Measurements from ENCODE around the gene PTOV1.
A peak's percentile ranks its signal among the peaks of the same experiment; 100 is the strongest.

The PTOV1 gene

GRCh38 chr19:49857061-49857837, 6.3 kb downstream of the PTOV1 start:
- DNase-seq (ENCODE audit: extremely low spot score, insufficient read length, low read depth) (no peak), FAIRE-seq (no peak)

GRCh38 chr19:49857838-49858087, 6.8 kb downstream of the PTOV1 start:
- DNase-seq (ENCODE audit: extremely low spot score, insufficient read length, low read depth) = no peak
- FAIRE-seq = no peak

DNA sequence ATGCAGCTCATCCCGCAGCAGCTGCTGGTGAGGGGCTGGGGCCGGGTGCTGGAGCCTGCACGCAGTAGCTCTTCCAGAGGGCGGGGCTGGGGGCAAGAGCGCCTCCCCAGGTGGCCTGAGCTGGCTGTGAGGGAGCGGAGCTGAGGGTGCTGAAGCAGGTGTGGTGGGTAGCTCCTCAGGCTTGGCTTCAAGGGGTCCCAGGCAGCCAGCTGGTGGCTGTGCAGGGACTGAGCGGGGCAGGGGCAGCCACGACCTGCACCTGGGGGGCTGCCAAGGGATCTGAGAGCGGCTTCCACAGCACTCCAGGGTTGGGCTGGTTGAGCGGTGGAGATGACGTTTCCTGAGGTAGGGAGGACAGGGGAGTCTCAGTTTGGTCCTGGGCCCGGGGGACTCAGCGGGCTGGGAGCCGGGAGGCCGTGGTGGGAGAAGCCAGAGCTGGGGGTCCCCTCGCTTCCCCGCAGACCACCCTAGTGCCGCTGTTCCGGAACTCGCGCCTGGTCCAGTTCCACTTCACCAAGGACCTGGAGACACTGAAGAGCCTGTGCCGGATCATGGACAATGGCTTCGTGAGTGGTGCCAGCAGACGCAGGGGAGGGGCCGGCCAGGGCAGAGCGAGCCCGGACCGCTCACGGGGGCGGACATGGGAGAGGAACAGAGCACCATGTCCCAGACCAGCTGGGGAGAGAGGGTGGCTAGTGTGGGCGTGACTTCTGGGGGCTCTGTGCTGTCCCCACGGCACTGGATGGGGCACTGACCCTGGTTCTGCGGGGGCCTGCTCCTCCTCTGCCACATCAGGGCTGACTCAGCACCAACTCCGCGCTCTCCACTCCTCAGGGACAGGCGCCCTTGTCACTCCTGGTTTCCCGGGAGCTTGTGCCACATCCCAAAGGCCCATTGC, 7.4 kb downstream of the PTOV1 start:
- DNase-seq (ENCODE audit: extremely low spot score, insufficient read length, low read depth) (no peak), FAIRE-seq (no peak)

DNA sequence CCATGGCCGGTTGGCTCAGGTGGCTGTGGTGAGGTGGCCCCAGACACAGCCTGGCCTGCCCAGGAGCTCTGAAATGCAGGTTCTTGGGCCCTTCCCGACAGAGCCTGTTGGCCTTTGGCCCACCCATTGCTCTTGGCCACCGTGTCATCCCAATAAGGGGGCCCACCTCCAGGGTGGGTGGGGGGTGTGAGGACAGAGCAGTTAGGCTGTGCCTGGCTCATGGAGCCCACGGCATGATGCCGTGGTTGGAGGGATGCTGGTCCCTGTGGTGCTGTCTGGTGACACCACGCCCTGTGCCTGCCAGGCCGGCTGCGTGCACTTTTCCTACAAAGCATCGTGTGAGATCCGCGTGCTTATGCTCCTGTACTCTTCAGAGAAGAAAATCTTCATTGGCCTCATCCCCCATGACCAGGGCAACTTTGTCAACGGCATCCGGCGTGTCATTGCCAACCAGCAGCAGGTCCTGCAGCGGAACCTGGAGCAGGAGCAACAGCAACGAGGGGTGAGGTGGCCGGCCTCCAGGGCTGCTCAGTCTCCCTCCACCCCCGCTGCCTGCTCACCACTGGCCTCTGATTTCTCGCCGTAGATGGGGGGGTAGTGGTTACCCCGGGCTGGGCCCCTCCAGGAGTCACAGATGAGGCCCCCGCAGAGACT, 8.8 kb downstream of the PTOV1 start:
- no peak for FAIRE-seq
- no peak for DNase-seq (ENCODE audit: extremely low spot score, insufficient read length, low read depth)

GRCh38 chr19:49860336-49861102, 9.6 kb downstream of the PTOV1 start:
- DNase-seq (ENCODE audit: extremely low spot score, insufficient read length, low read depth) (no peak), FAIRE-seq (no peak)

DNA sequence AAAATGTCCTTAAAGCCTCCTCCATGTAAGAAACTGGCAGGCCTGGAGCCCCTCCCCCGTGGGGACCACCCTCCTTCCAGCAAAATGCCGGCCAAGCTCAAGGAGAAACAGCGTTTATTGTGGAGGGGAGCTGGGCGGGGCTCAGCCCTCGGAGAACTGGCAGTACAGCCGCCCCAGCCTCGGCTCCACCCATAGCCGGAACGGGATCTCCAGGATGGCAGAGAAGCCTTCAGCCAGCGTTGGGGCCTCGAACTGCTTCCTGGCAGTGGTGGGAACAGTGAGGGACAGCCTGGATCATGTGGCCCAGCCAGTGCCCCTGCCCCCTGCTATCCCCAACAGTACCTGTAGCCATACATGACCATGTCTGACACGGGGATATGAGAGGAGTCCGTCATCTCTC, 10.1 kb downstream of the PTOV1 start:
- FAIRE-seq (no peak), DNase-seq (ENCODE audit: extremely low spot score, insufficient read length, low read depth) (no peak)

DNA sequence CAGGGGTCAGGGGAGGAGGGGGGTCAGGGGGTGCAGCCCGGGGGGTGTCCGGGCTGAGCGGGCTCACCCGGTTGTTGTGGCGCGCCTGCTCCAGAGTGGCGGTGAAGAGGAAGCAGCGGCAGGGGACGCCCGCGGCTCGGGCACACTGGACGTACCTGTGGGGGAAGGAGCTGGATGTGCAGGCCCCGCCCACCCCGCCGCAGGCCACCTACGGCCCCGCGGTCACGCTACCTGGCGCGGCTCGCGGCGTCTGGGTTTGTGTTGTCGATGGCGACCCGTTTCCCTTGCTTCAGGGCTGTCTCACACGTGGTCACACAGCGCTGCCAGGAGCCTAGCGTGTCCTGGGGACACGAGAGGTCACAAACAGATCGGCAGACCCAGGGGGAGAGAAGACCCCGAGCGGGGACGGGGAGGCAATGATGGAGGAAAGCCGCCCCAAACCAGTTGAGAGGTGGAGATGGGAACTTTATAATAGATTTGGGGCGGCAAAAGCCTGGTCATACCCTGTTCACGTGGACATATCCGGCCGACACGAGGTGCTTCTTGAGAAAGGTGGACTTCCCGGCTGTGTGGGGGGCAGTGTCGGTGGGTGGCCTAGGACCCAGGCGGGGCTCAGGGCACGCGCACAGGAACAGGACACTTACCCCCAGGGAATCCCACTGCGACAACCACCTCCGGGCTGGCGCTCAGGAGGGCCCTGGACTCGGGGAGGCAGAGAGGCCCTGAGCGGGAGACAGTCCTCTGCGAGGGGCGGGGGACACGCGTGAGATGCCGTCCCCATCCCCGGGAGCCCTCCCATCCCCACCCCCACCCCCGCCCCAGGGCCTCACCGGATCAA, 10.8 kb downstream of the PTOV1 start:
- DNase-seq (ENCODE audit: extremely low spot score, insufficient read length, low read depth) = no peak
- no peak for FAIRE-seq

DNA sequence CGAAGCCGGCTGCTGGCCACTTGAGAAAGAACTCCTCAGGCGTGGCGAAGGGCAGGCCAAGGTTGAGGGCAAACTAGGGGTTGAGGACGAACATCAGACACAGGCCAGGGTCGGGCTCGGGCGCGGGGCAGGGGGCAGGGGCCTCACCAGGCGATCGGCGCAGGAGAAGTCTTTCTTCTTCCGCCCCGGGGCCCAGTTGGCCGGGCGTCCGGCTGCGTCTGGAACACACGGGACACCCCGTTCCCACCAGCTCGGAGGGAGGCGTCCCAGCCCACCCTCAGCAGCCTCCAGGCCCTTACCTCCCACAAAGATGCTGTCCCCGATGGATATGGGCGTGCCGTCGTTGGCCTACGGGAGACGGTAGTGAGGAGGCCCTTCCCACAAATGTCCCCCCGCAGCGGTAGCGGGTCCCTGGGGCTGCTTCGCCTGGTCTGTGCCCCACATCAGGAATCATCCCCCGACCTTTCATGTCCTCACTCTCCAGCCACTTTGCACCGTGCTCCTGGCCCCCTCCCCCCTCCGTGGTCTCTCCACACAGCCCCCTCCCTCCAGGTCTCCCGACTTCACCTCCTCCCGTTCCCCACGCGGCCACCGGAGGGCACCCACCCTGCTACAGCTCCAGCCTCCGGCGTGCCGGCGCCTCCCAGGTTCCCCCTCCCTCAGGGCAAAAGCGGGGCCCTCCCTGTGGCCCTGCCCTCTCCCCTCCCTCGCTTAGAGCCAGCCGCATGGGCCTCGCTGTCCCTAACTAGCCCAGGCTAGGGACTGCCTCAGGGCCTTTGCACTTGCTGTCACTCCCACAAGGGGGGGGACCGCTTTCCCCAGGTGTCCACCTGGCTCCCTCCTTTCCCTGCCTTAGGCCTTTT, 11.7 kb downstream of the PTOV1 start:
- DNase-seq (ENCODE audit: extremely low spot score, insufficient read length, low read depth) = no peak
- FAIRE-seq = no peak

DNA sequence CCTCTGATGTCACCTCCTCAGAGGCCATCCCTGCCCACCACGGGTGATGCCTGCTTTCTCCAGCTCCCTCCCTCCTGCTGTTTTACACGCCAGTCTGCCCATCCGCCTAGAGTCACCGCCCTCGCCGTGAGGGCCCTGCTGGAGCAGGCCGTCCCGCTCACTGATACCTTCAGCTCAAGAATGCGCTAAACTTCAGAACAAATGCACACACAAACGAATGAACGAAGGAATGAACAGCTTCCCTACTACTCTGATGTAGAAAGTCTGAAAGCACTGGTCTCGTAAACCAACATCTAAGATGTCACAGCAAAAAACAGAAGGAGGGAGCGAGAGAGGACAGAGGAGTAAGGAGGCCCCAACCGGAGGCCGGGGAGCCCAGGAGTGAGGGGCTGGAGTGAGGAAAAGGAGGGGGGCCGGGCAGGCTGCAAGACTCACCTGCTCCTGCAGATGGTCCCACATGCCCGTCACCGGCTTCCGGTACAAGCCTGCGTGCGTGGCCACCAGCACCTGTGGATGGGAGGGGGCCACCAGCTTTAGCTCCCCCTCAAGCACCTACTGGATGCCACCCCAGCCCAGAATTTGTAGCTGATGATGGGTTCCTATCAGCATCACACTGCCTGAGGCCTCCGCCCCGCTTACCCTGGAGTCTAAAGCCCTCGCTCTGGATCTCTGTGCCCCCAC, 12.4 kb downstream of the PTOV1 start:
- DNase-seq (ENCODE audit: extremely low spot score, insufficient read length, low read depth) = no peak
- FAIRE-seq = no peak

GRCh38 chr19:49863935-49864320, 13.0 kb downstream of the PTOV1 start:
- no peak for FAIRE-seq

GRCh38 chr19:49864890-49865289, 13.9 kb downstream of the PTOV1 start:
- FAIRE-seq = no peak
- DNase-seq (ENCODE audit: extremely low spot score, insufficient read length, low read depth) = no peak

More at GRCh38 chr19:49863935-49864320, 13.0 kb downstream of the PTOV1 start:
- no peak for DNase-seq (ENCODE audit: extremely low spot score, insufficient read length, low read depth)

GRCh38 chr19:49866933-49867782, 16.2 kb downstream of the PTOV1 start, which contains the start of gene PNKP:
PNKP (minus strand) TSS chr19:49867576; CDS start chr19:49867204, 372 bp downstream.
- DNase-seq (ENCODE audit: extremely low spot score, insufficient read length, low read depth) (peak; percentile 82), FAIRE-seq (peak; percentile 92)

GRCh38 chr19:49869009-49869483, 18.1 kb downstream of the PTOV1 start:
- DNase-seq (ENCODE audit: extremely low spot score, insufficient read length, low read depth) = no peak

DNA sequence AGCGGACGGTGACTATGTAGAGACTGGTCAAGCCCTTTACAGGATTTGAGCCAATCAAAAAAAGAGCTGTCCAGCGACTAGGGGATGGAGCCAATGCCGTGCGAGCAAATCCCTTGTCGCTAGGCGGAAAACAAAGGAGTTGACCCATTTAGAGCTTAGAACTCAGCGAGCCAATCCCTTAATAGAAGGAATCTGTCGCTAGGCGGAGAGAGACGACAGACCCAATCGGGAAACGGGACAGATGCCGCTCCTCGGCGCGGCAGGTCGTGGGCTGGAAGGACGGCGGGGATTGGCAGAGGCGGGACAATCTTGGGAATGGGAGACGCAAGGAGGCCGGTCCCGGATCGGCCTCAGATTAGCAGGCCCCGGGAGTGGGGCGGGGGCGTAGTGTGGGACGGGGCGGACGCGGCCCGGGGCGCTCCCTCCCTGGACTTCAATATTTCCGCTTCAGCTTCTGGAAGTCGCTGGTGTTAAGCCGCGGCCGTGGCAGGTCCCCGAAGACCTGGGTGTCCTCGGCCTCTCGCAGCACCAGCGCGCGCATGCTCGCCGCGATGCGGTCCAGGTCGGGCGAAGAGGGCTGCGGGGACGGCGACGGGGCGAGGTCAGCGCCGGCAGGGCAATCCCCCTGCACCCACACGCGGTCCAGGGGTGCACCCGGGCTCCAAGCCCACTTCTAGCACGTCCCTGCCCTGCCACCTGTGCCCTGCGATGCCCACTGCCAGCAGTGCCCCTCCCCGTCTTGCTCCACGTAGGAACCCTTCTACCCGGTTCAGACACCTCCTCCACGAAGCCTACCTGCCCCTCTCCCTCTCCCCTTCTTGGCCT, 18.7 kb downstream of the PTOV1 start:
- FAIRE-seq = peak; percentile 100

More at GRCh38 chr19:49869009-49869483, 18.1 kb downstream of the PTOV1 start:
- no peak for FAIRE-seq

GRCh38 chr19:49870309-49870901, 19.4 kb downstream of the PTOV1 start:
- DNase-seq (ENCODE audit: extremely low spot score, insufficient read length, low read depth) = no peak

More for the DNA sequence above, 18.7 kb downstream of the PTOV1 start:
- DNase-seq (ENCODE audit: extremely low spot score, insufficient read length, low read depth) = peak; percentile 73

More at GRCh38 chr19:49870309-49870901, 19.4 kb downstream of the PTOV1 start:
- FAIRE-seq = no peak

Measured in GM18507 (cell line).